Duodenal mucosa (tissue), 2 donors: Measurements from ENCODE around the gene ADCY1.
A peak's percentile ranks its signal among the peaks of the same experiment; 100 is the strongest.
"Not testable (repeated sequence)": the region's sequence is repeated elsewhere in the genome, so short reads cannot be mapped to it uniquely, and the experiment has no call there.

Source experiments
- H3K27ac ChIP-seq: one replicate; pipeline ENCODE4 v1.7.0; 2013; ENCODE audit warnings: low read depth, low read length
- H3K27me3 ChIP-seq, 2 donors: one replicate each; pipeline ENCODE4 v1.7.0; 2013; ENCODE audit warnings: low read length in 2 of 2, control low read depth in 1 of 2; ENCODE audit not compliant: insufficient read depth in 2 of 2, control insufficient read depth in 1 of 2
- H3K36me3 ChIP-seq, 2 donors: one replicate each; pipeline ENCODE4 v1.7.0; 2013; ENCODE audit warnings: low read length in 2 of 2, control low read depth in 1 of 2; ENCODE audit not compliant: insufficient read depth in 2 of 2, control insufficient read depth in 1 of 2
- H3K4me1 ChIP-seq, 2 donors: one replicate each; pipeline ENCODE4 v1.7.0; 2013; ENCODE audit warnings: low read length in 2 of 2, control low read depth in 1 of 2; ENCODE audit not compliant: insufficient read depth in 2 of 2, control insufficient read depth in 1 of 2
- H3K4me3 ChIP-seq, 2 donors: one replicate each; pipeline ENCODE4 v1.7.0; 2013; ENCODE audit warnings: low read length in 2 of 2, low read depth in 1 of 2
- H3K9ac ChIP-seq, 2 donors: one replicate each; pipeline ENCODE4 v1.7.0; 2013; ENCODE audit warnings: low read length in 2 of 2, low read depth in 1 of 2
- H3K9me3 ChIP-seq, 2 donors: one replicate each; pipeline ENCODE4 v1.7.0; 2013; ENCODE audit warnings: low read length in 2 of 2, control low read depth in 1 of 2; ENCODE audit not compliant: control insufficient read depth in 1 of 2

ADCY1 gene

GRCh38 chr7:45573661-45574415 lies at the start of gene ADCY1:
TSS of gene ADCY1 (plus strand) at chr7:45574368. CDS start at chr7:45574544, 176 bp downstream.
- Histone ChIP-seq H3K4me1 (peaks cover 0 to 6% of the 10 kb centered on the region in 2 donors), H3K9me3 (no peaks in the 10 kb centered on the region), H3K4me3 (peak within 1 kb of the TSS; percentile 40 to 57), H3K27me3 (peaks cover 31 to 38% of the 10 kb centered on the region in 2 donors), H3K9ac (no peak within 1 kb of the TSS), H3K27ac (no peak within 1 kb of the TSS), H3K36me3 (no peaks in the 10 kb centered on the region)

DNA sequence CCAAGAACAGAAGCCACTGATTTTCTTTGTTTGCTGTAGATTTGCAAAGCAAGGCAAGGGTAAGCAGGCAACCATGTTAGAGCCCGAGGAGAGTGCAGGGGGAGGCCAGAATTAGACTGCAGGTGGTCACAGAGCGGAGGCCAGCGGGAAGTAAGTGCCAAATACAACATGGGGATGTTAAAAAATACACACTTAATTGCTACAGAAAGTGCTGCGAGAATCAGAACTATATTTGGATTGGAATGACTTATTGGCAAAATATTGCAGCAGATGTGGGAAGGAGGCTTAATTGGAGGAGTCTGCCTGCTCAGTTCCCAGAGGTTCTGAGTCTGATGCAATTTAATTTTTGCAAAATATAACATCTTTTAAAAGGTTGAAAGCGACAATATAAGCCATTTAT lies 49.7 kb upstream of the ADCY1 start:
- Histone ChIP-seq H3K9ac (no peak overlapping the region), H3K4me1 (no peaks in the 10 kb centered on the region), H3K27me3 (no peaks in the 10 kb centered on the region), H3K36me3 (no peaks in the 10 kb centered on the region), H3K9me3 (peaks cover 0 to 2% of the 10 kb centered on the region in 2 donors), H3K4me3 (no peak overlapping the region), H3K27ac (no peak overlapping the region)

- peaks cover 0 to 2% of the 10 kb centered on the region in 2 donors for H3K9me3 ChIP-seq
- no peak overlapping the region for H3K9ac ChIP-seq
- H3K27ac ChIP-seq, result no peak overlapping the region
- no peaks in the 10 kb centered on the region for H3K36me3 ChIP-seq
- H3K4me1 ChIP-seq, result no peaks in the 10 kb centered on the region
- no peaks in the 10 kb centered on the region for H3K27me3 ChIP-seq
- no peak overlapping the region for H3K4me3 ChIP-seq
These were observed 49.1 kb upstream of the ADCY1 start for GRCh38 chr7:45525057-45525456.

GRCh38 chr7:45543473-45543872 lies 30.7 kb upstream of the ADCY1 start:
- Histone ChIP-seq H3K27me3 (no peaks in the 10 kb centered on the region), H3K27ac (no peak overlapping the region), H3K9ac (no peak overlapping the region), H3K4me1 (no peaks in the 10 kb centered on the region), H3K36me3 (no peaks in the 10 kb centered on the region), H3K4me3 (no peak overlapping the region), H3K9me3 (peaks cover 3 to 5% of the 10 kb centered on the region in 2 donors)

- H3K9me3 ChIP-seq, H3K36me3 ChIP-seq, H3K4me1 ChIP-seq, H3K27me3 ChIP-seq, H3K9ac ChIP-seq, H3K27ac ChIP-seq, H3K4me3 ChIP-seq: not testable (repeated sequence)
These were observed 29.0 kb upstream of the ADCY1 start for GRCh38 chr7:45545105-45545710.

DNA sequence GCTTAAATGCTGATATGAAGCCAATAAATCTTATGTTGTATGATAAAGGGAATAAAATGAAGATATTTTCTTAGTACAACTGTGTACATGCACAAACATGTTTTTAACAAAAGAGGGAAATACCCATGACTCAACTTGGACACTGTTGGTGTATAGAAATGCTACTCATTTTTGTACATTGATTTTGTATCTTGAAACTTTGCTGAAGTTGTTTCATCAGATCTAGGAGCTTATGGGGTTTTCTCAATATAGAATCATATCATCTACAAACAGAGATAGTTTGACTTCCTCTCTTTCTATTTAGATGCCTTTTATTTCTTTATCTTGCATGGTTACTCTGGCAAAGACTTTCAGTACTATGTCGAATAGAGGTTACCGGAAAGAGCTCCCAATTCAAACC lies 25.3 kb upstream of the ADCY1 start:
- H3K4me1 ChIP-seq, H3K27me3 ChIP-seq, H3K36me3 ChIP-seq, H3K27ac ChIP-seq, H3K9me3 ChIP-seq, H3K9ac ChIP-seq, H3K4me3 ChIP-seq: not testable (repeated sequence)

DNA sequence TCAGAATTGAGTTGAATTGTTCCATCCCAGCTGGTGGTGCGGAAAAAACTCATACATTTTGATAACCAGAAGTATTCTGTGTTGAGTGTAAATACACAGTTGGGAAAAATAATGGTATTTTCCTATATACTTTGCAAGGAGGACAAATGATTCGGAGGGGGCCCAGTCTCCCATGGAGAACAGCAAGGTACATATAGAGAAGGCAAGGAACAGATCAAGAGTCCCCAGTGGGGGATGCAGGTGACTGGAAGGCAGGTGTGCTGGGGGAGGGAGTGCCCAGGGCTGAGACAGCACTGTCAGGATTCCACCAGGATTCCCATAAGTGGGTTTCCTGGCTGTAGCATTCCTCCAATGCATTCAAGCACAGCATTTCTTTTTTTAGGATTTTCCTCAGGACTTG lies 10.8 kb upstream of the ADCY1 start:
- Histone ChIP-seq H3K36me3 (no peaks in the 10 kb centered on the region), H3K27ac (no peak overlapping the region), H3K4me1 (no peaks in the 10 kb centered on the region), H3K9ac (no peak overlapping the region), H3K27me3 (no peaks in the 10 kb centered on the region), H3K4me3 (no peak overlapping the region), H3K9me3 (peaks cover 2 to 8% of the 10 kb centered on the region in 2 donors)

- Histone ChIP-seq H3K9me3 (peaks cover 2 to 7% of the 10 kb centered on the region in 2 donors), H3K9ac (no peak overlapping the region), H3K27ac (no peak overlapping the region)
These were observed 10.2 kb upstream of the ADCY1 start for GRCh38 chr7:45563941-45564461.

GRCh38 chr7:45564485-45564884 lies 9.7 kb upstream of the ADCY1 start:
- no peaks in the 10 kb centered on the region for H3K4me1 ChIP-seq
- no peaks in the 10 kb centered on the region for H3K36me3 ChIP-seq
- no peak overlapping the region for H3K27ac ChIP-seq
- no peaks in the 10 kb centered on the region for H3K27me3 ChIP-seq
- no peak overlapping the region for H3K4me3 ChIP-seq
- no peak overlapping the region for H3K9ac ChIP-seq
- peaks cover 2% of the 10 kb centered on the region in 2 donors for H3K9me3 ChIP-seq

More at GRCh38 chr7:45563941-45564461, 10.2 kb upstream of the ADCY1 start:
- Histone ChIP-seq H3K4me3 (no peak overlapping the region), H3K27me3 (no peaks in the 10 kb centered on the region), H3K4me1 (no peaks in the 10 kb centered on the region), H3K36me3 (no peaks in the 10 kb centered on the region)

DNA sequence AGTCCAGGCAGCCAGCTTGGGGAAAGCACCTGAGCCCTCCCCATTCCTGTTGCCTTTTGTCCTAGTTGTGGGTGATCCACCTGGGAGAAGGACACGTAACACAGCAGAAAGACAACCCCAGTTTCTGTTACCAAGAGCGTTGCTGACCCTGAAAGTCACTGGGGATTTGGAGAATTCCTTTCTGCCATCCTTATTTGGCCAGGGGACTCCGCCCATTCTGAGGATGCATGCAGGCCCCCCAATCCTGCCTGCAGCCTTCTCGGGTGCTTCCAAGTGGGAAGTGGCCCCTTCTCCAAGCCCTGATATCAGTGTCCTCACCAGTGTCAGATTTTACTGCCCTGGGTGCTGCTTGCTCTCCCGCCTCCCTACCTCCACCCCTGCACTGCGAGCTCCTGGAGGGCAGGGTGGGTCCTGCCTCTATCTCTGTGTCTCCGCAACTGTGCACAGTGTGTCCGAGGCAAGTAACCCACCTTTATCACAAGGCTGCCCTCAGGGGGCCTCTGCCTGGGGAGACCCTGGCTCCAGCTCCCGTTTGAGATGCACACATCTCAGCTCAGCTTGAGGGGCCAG lies 9.2 kb upstream of the ADCY1 start:
- no peak overlapping the region for H3K9ac ChIP-seq
- peaks cover 0 to 1% of the 10 kb centered on the region in 2 donors for H3K9me3 ChIP-seq
- no peaks in the 10 kb centered on the region for H3K4me1 ChIP-seq
- no peak overlapping the region for H3K27ac ChIP-seq
- no peaks in the 10 kb centered on the region for H3K27me3 ChIP-seq
- H3K36me3 ChIP-seq, result no peaks in the 10 kb centered on the region
- H3K4me3 ChIP-seq, result no peak overlapping the region
